Measurements from ENCODE around the gene MARS1. TPM values are rescaled to one million over a fixed set of nuclear protein-coding genes. Genes with fewer than 3 reads are reported as not detected.

Gene MARS1
- total RNA-seq, 4 donors from 2014 or later, result 54.2 to 94.6 (median 69.6) TPM

DNA sequence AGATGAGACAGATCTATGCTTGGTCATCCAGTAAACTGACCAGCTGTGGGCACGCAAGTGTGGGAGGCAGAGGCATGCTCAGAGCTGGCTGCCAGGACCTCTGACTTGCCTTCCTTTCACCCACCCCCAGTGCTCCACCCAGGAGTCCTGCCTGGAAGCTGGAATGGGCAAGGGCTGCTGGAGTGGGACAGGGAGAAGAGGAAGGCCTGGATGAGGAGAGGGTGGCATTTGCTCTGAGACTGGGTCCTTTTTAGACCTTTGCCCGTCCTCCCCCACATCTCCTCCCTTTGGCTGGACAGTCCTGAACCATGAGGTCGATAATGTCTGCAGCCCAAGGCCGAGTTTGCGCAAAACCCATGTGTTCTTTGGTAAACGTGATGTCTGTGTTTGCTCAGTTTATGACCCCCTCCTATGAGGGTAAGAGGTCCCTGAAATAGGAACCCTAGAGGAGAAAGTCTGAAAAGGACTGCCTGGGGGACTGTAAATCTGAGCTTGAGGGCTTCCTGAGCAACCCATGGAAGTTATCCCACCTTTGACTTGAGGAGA is 36.6 kb upstream of the MARS1 start:
- Histone ChIP-seq H3K9me3 (no peaks in the 10 kb centered on the region), H3K27ac (no peak overlapping the region), H3K4me1 (peaks cover 0 to 17% (median 0%) of the 10 kb centered on the region in 3 donors), H3K27me3 (peaks cover 0 to 30% (median 0%) of the 10 kb centered on the region in 4 donors), H3K36me3 (no peaks in the 10 kb centered on the region), H3K4me3 (no peak overlapping the region)
- WGBS, 2 donors, result 72 to 76% methylated on average over 5 to 6 of the region's 6 CpGs
- TF ChIP-seq POLR2A (IDR thresholded peaks at IDR 0.05), result no peak
- TF ChIP-seq, protein P1, sequence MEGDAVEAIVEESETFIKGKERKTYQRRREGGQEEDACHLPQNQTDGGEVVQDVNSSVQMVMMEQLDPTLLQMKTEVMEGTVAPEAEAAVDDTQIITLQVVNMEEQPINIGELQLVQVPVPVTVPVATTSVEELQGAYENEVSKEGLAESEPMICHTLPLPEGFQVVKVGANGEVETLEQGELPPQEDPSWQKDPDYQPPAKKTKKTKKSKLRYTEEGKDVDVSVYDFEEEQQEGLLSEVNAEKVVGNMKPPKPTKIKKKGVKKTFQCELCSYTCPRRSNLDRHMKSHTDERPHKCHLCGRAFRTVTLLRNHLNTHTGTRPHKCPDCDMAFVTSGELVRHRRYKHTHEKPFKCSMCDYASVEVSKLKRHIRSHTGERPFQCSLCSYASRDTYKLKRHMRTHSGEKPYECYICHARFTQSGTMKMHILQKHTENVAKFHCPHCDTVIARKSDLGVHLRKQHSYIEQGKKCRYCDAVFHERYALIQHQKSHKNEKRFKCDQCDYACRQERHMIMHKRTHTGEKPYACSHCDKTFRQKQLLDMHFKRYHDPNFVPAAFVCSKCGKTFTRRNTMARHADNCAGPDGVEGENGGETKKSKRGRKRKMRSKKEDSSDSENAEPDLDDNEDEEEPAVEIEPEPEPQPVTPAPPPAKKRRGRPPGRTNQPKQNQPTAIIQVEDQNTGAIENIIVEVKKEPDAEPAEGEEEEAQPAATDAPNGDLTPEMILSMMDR (IDR thresholded peaks at IDR 0.05), result no peak
- DNase-seq, result no peak
- intact Hi-C loops (cut with DNase I), result loop anchor here (5.0 to 10.0 kb wide), 2 partner anchors 147 to 184 kb away; no protein-coding TSS in a partner anchor

DNA sequence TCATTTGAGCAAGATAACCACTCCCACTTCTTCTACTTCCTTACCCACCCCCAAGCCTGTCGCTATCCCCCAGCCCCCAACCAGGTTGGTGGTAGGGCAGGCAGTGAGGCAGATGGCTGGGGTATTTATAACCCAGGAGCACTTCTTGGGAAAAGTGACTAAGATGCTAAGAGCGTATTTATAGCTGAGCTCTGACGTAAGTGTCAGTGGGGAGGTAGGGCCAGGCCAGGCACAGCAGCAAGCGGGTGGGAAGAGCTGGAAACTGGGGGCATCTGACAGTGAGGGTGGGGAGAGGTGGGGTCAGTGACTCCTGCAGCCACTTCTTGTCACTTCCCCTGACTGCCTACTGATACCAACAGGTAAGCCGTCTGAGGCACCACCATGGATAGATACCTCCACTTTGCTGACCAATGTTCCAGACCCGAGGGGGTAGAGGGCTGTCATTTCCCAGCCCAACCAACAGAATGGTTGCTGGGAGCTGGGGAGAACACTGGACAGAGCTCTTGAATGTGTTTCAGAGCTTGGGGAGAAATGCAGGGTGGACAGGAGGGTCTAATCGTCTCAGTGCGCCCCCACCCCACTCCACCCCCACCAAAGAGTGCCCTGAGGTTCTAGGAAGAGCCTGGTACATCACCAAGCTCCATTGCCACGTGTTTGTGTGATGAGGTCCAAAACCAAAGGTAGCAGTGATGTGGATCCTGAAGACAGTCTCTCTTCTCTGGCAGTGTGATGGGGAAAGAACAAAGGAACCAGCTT is 35.5 kb upstream of the MARS1 start:
- TF ChIP-seq, protein P1 (IDR thresholded peaks at IDR 0.05), result no peak
- TF ChIP-seq POLR2A (IDR thresholded peaks at IDR 0.05), result no peak
- Histone ChIP-seq H3K36me3 (no peaks in the 10 kb centered on the region), H3K27ac (peak overlapping the region in 2 of 4 donors; percentile 21 to 44), H3K9me3 (no peaks in the 10 kb centered on the region), H3K4me3 (no peak overlapping the region), H3K27me3 (peaks cover 0 to 34% (median 0%) of the 10 kb centered on the region in 4 donors), H3K4me1 (peaks cover 0 to 19% (median 0%) of the 10 kb centered on the region in 3 donors)
- DNase-seq, result no peak
- WGBS, 2 donors, result 25 to 32% methylated on average over 5 to 8 of the region's 9 CpGs
- intact Hi-C loops (cut with DNase I), result loop anchor here (5.0 to 10.0 kb wide), 2 partner anchors 148 to 185 kb away; no protein-coding TSS in a partner anchor

GRCh38 chr12:57452937-57453509 is 34.8 kb upstream of the MARS1 start:
- WGBS, 2 donors, result 12 to 20% methylated on average over 4 to 7 of the region's 7 CpGs
- Histone ChIP-seq H3K27ac (peak overlapping the region in 1 of 4 donors; percentile 44), H3K27me3 (peaks cover 0 to 34% (median 0%) of the 10 kb centered on the region in 4 donors), H3K4me3 (no peak overlapping the region), H3K36me3 (no peaks in the 10 kb centered on the region), H3K4me1 (peaks cover 0 to 19% (median 0%) of the 10 kb centered on the region in 3 donors), H3K9me3 (no peaks in the 10 kb centered on the region)
- DNase-seq, result no peak
- intact Hi-C loops (cut with DNase I), result loop anchor here (5.0 to 10.0 kb wide), 2 partner anchors 148 to 186 kb away; no protein-coding TSS in a partner anchor
- no peak for TF ChIP-seq POLR2A (IDR thresholded peaks at IDR 0.05)
- TF ChIP-seq, protein P1 (IDR thresholded peaks at IDR 0.05), result peak; percentile 62 to 92 (median 88)

DNA sequence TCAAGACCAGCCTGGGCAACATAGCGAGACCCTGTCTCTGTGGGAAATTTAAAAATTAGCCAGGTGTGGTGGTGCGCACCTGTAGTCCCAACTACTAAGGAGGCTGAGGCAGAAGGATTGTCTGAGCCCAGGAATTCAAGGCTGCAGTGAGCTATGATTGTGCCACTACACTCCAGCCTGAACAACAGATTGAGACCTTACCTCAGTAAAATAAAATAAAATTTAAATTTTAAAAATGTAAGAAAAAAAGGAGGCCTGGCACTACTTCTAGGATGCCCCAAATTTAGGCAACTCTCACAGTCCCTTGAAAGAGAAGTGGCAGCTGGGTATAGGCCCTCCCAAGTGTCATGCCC is 33.7 kb upstream of the MARS1 start:
- intact Hi-C loops (cut with DNase I), result loop anchor here (5.0 to 10.0 kb wide), 2 partner anchors 149 to 187 kb away; no protein-coding TSS in a partner anchor
- DNase-seq, result no peak
- Histone ChIP-seq H3K27ac (no peak overlapping the region), H3K4me1 (peaks cover 6 to 28% (median 8%) of the 10 kb centered on the region in 3 donors), H3K36me3 (no peaks in the 10 kb centered on the region), H3K27me3 (peaks cover 0 to 34% (median 0%) of the 10 kb centered on the region in 4 donors), H3K4me3 (no peak overlapping the region), H3K9me3 (no peaks in the 10 kb centered on the region)
- TF ChIP-seq, protein P1 (IDR thresholded peaks at IDR 0.05), result no peak
- TF ChIP-seq POLR2A (IDR thresholded peaks at IDR 0.05), result no peak
- 100% methylated on average over 1 to 2 of the region's 2 CpGs for WGBS, 2 donors

All from esophagus squamous epithelium (tissue), 5 donors.